Suprapubic skin (tissue), 4 donors: ENCODE measurements around the gene SFXN5. TPM values are rescaled to one million over a fixed set of nuclear protein-coding genes. Genes with fewer than 3 reads are reported as not detected.

Source experiments
- DNase-seq, 2 donors: peaks; one replicate each; pipeline ENCODE4 v3.0.0-alpha.2; 2019; ENCODE audit warnings: low spot score in 2 of 2
- H3K27ac ChIP-seq: fragments of 200-600 bp; sonication (generic); one replicate; pipeline ENCODE4 v1.5.1; 2019
- H3K27me3 ChIP-seq: fragments of 200-600 bp; sonication (generic); one replicate; pipeline ENCODE4 v1.5.1; 2019
- H3K36me3 ChIP-seq: fragments of 200-600 bp; sonication (generic); one replicate; pipeline ENCODE4 v1.5.1; 2019
- H3K4me1 ChIP-seq: fragments of 200-600 bp; sonication (generic); one replicate; pipeline ENCODE4 v1.5.1; 2019
- H3K4me3 ChIP-seq: fragments of 200-600 bp; sonication (generic); one replicate; pipeline ENCODE4 v1.5.1; 2019; ENCODE audit warnings: mild to moderate bottlenecking
- H3K9me3 ChIP-seq: fragments of 200-600 bp; sonication (generic); one replicate; pipeline ENCODE4 v1.5.1; 2019
- EP300 ChIP-seq: sonication (generic); formaldehyde crosslinking; IDR thresholded peaks from one replicate; pipeline ENCODE4 v1.6.1; 2017; ENCODE audit warnings: antibody characterized with exemption
- POLR2A ChIP-seq, 2 donors: fragments of 450-650 bp; IDR thresholded peaks; one replicate each; pipeline ENCODE4 v1.6.1; 2017; ENCODE audit warnings: antibody characterized with exemption in 2 of 2, mild to moderate bottlenecking in 2 of 2, moderate library complexity in 2 of 2
- POLR2AphosphoS5 ChIP-seq, 3 donors: sonication (generic); formaldehyde crosslinking; IDR thresholded peaks; one replicate each; pipeline ENCODE4 v1.6.1; 2017; ENCODE audit warnings: antibody characterized with exemption in 3 of 3
- WGBS: methylation state at CpG from one replicate; pipeline ENCODE4 v1.1.5; 2018; 5-methylcytosine and 5-hydroxymethylcytosine counted together
- total RNA-seq, 4 donors: library from RNA; depleted of rRNA; stranded (reverse); fragments of >200 nt; gene quantifications; one replicate each; pipeline ENCODE4 v1.1.0, GENCODE V29; 2016
- TF ChIP-seq, protein P1 (sequence below), 2 donors: fragments of 200-600 bp in 1 of 2; fragments of 450-650 bp in 1 of 2; sonication (generic) in 1 of 2; IDR thresholded peaks; one replicate each; pipeline ENCODE4 v1.5.1; 2016 to 2019; ENCODE audit warnings: antibody characterized with exemption in 2 of 2, mild to moderate bottlenecking in 1 of 2, moderate library complexity in 1 of 2

SFXN5 gene
- total RNA-seq, 4 donors from 2014 or later: 11.9 to 25.7 (median 18.8) TPM

- Histone ChIP-seq H3K9me3 (no peaks in the 10 kb centered on the region), H3K27me3 (no peaks in the 10 kb centered on the region), H3K27ac (no peak overlapping the region), H3K36me3 (peaks cover 12% of the 10 kb centered on the region), H3K4me3 (no peak overlapping the region), H3K4me1 (no peaks in the 10 kb centered on the region)
- no peak for TF ChIP-seq EP300
- TF ChIP-seq, protein P1, sequence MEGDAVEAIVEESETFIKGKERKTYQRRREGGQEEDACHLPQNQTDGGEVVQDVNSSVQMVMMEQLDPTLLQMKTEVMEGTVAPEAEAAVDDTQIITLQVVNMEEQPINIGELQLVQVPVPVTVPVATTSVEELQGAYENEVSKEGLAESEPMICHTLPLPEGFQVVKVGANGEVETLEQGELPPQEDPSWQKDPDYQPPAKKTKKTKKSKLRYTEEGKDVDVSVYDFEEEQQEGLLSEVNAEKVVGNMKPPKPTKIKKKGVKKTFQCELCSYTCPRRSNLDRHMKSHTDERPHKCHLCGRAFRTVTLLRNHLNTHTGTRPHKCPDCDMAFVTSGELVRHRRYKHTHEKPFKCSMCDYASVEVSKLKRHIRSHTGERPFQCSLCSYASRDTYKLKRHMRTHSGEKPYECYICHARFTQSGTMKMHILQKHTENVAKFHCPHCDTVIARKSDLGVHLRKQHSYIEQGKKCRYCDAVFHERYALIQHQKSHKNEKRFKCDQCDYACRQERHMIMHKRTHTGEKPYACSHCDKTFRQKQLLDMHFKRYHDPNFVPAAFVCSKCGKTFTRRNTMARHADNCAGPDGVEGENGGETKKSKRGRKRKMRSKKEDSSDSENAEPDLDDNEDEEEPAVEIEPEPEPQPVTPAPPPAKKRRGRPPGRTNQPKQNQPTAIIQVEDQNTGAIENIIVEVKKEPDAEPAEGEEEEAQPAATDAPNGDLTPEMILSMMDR (IDR thresholded peaks at IDR 0.05): no peak
- TF ChIP-seq POLR2AphosphoS5 (IDR thresholded peaks at IDR 0.05): no peak
- TF ChIP-seq POLR2A (IDR thresholded peaks at IDR 0.05): no peak
- DNase-seq: no peak
- 96% methylated on average over 26 of the region's 26 CpGs for WGBS
Measured at GRCh38 chr2:72959995-72960981, 111.2 kb downstream of the SFXN5 start.

- Histone ChIP-seq H3K27me3 (no peaks in the 10 kb centered on the region), H3K9me3 (no peaks in the 10 kb centered on the region), H3K4me1 (no peaks in the 10 kb centered on the region), H3K4me3 (no peak overlapping the region), H3K27ac (no peak overlapping the region), H3K36me3 (peaks cover 12% of the 10 kb centered on the region)
- TF ChIP-seq POLR2A (IDR thresholded peaks at IDR 0.05) (no peak), POLR2AphosphoS5 (IDR thresholded peaks at IDR 0.05) (no peak), EP300 (no peak)
- TF ChIP-seq, protein P1 (IDR thresholded peaks at IDR 0.05): no peak
- no peak for DNase-seq
- WGBS: 94% methylated on average over 8 of the region's 8 CpGs
Measured at GRCh38 chr2:72959554-72959953, 112.0 kb downstream of the SFXN5 start.

- H3K9me3 ChIP-seq: no peaks in the 10 kb centered on the region
- 97% methylated on average over 13 of the region's 13 CpGs for WGBS
- no peak overlapping the region for H3K4me3 ChIP-seq
- TF ChIP-seq EP300: no peak
- TF ChIP-seq, protein P1 (IDR thresholded peaks at IDR 0.05): no peak
- no peak for TF ChIP-seq POLR2A (IDR thresholded peaks at IDR 0.05)
- TF ChIP-seq POLR2AphosphoS5 (IDR thresholded peaks at IDR 0.05): no peak
- peaks cover 12% of the 10 kb centered on the region for H3K36me3 ChIP-seq
- no peaks in the 10 kb centered on the region for H3K27me3 ChIP-seq
- no peak for DNase-seq
- no peak overlapping the region for H3K27ac ChIP-seq
- no peaks in the 10 kb centered on the region for H3K4me1 ChIP-seq
Measured at GRCh38 chr2:72958542-72959385, 112.7 kb downstream of the SFXN5 start.

DNA sequence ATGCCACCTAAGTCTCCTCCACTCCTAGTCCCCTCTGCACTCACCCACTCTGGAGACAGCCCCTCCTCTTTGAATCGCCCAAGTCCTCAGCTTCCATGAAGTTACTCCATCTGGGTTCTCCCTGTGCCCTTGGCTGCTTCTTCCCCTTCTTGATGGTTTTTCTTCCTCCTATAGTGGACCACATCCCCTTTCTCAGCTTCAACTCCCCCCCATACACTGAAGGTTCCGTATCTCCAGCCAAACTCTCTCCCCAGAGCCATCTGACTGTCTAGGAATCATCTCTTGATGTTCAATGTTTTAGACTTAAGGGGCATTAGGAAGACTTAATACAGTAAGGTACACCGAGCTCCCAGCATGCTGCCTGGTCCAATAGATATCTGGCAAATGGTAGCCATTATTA lies 114.6 kb downstream of the SFXN5 start:
- no peaks in the 10 kb centered on the region for H3K27me3 ChIP-seq
- DNase-seq: no peak
- no peaks in the 10 kb centered on the region for H3K4me1 ChIP-seq
- H3K9me3 ChIP-seq: no peaks in the 10 kb centered on the region
- no peak for TF ChIP-seq EP300
- no peak for TF ChIP-seq POLR2A (IDR thresholded peaks at IDR 0.05)
- no peak for TF ChIP-seq POLR2AphosphoS5 (IDR thresholded peaks at IDR 0.05)
- TF ChIP-seq, protein P1 (IDR thresholded peaks at IDR 0.05): no peak
- 89% methylated on average over 3 of the region's 3 CpGs for WGBS
- H3K27ac ChIP-seq: no peak overlapping the region
- H3K4me3 ChIP-seq: no peak overlapping the region
- peaks cover 12% of the 10 kb centered on the region for H3K36me3 ChIP-seq

GRCh38 chr2:72956050-72956395 lies 115.5 kb downstream of the SFXN5 start:
- H3K9me3 ChIP-seq: no peaks in the 10 kb centered on the region
- no peaks in the 10 kb centered on the region for H3K27me3 ChIP-seq
- 100% methylated on average over 2 of the region's 2 CpGs for WGBS
- H3K27ac ChIP-seq: no peak overlapping the region
- no peaks in the 10 kb centered on the region for H3K4me1 ChIP-seq
- H3K36me3 ChIP-seq: peaks cover 10% of the 10 kb centered on the region
- no peak for TF ChIP-seq POLR2AphosphoS5 (IDR thresholded peaks at IDR 0.05)
- no peak for TF ChIP-seq POLR2A (IDR thresholded peaks at IDR 0.05)
- TF ChIP-seq, protein P1 (IDR thresholded peaks at IDR 0.05): no peak
- no peak for TF ChIP-seq EP300
- no peak overlapping the region for H3K4me3 ChIP-seq
- no peak for DNase-seq
